IMR-90 (cell line): Measurements from ENCODE around the gene ANK3. TPM values are rescaled to one million over a fixed set of nuclear protein-coding genes. Genes with fewer than 3 reads are reported as not detected.

Source experiments
- ATAC-seq: fragments of 200-7000 bp; cut with Tn5 transposase; 2 replicates; pipeline ENCODE4 v1.9.1; 2020; ENCODE audit warnings: low read depth, mild to moderate bottlenecking, moderate library complexity
- BruUV-seq: library from RNA; stranded (reverse); fragments of 400-500 nt; replicated peaks from 2 replicates; lab custom pipeline; 2021; lab: Mats Ljungman, UMichigan
- CTCF ChIA-PET: fragments of 300-600 bp; formaldehyde crosslinking; extraction: SDS; loops from one replicate; lab custom pipeline; 2021; ENCODE audit warnings: antibody characterized with exemption; lab: Yijun Ruan, JAX
- POLR2A ChIA-PET: fragments of 300-600 bp; sonication (Branson Sonifier 250); formaldehyde crosslinking; loops from one replicate; lab custom pipeline; 2022; ENCODE audit warnings: antibody characterized with exemption; ENCODE audit not compliant: unreplicated experiment; lab: Charles Lee
- DNase-seq: peaks from one replicate; pipeline ENCODE4 v3.0.0; 2013
- H2AFZ ChIP-seq: replicated peaks from 2 replicates; pipeline ENCODE3; 2013; ENCODE audit warnings: low read length, mild to moderate bottlenecking; ENCODE audit not compliant: poor library complexity
- H2AK5ac ChIP-seq: 2 replicates; pipeline ENCODE4 v1.6.1; 2013; ENCODE audit warnings: low read depth, low read length, inconsistent platforms
- H2AK9ac ChIP-seq: replicated peaks from 2 replicates; pipeline ENCODE3; 2013; ENCODE audit warnings: mild to moderate bottlenecking, low read depth, low read length, moderate library complexity; ENCODE audit not compliant: poor library complexity
- H2BK120ac ChIP-seq: 2 replicates; pipeline ENCODE4 v1.6.1; 2013; ENCODE audit warnings: low read depth, low read length, inconsistent platforms
- H2BK15ac ChIP-seq: 3 replicates; pipeline ENCODE4 v1.6.1; 2013; ENCODE audit warnings: low read depth, low read length, inconsistent platforms
- H2BK20ac ChIP-seq: 2 replicates; pipeline ENCODE4 v1.6.1; 2013; ENCODE audit warnings: low read depth, mild to moderate bottlenecking, inconsistent platforms, low read length, moderate library complexity
- H2BK5ac ChIP-seq: 2 replicates; pipeline ENCODE4 v1.6.1; 2013; ENCODE audit warnings: mild to moderate bottlenecking, low read depth, low read length, inconsistent platforms; ENCODE audit not compliant: poor library complexity, severe bottlenecking
- H3K14ac ChIP-seq: replicated peaks from 2 replicates; pipeline ENCODE4 v1.6.1; 2013; ENCODE audit warnings: low read depth, low read length, inconsistent platforms
- H3K18ac ChIP-seq: 2 replicates; pipeline ENCODE4 v1.6.1; 2013; ENCODE audit warnings: low read depth, low read length, control low read depth
- H3K23ac ChIP-seq: 2 replicates; pipeline ENCODE4 v1.6.1; 2013; ENCODE audit warnings: low read depth, low read length, inconsistent platforms
- H3K27ac ChIP-seq: 2 replicates; pipeline ENCODE4 v1.5.1; 2013; ENCODE audit warnings: mild to moderate bottlenecking, control low read depth, low read length; ENCODE audit not compliant: insufficient read depth
- H3K27me3 ChIP-seq: 2 replicates; pipeline ENCODE4 v1.6.1; 2013; ENCODE audit warnings: low read length; ENCODE audit not compliant: control insufficient read depth, insufficient read depth
- H3K36me3 ChIP-seq: 2 replicates; pipeline ENCODE4 v1.6.1; 2013; ENCODE audit warnings: low read length, mixed read lengths; ENCODE audit not compliant: control insufficient read depth, insufficient read depth
- H3K4ac ChIP-seq: 2 replicates; pipeline ENCODE4 v1.6.1; 2013; ENCODE audit warnings: low read depth, low read length, inconsistent platforms
- H3K4me1 ChIP-seq: 2 replicates; pipeline ENCODE4 v1.6.1; 2013; ENCODE audit warnings: low read length, mixed read lengths; ENCODE audit not compliant: control insufficient read depth, insufficient read depth
- H3K4me2 ChIP-seq: 2 replicates; pipeline ENCODE4 v1.6.1; 2013; ENCODE audit warnings: low read depth, mild to moderate bottlenecking, control low read depth, low read length, moderate library complexity
- H3K4me3 ChIP-seq: 2 replicates; pipeline ENCODE4 v1.5.1; 2013; ENCODE audit warnings: low read depth, mild to moderate bottlenecking, control low read depth, low read length, moderate library complexity; ENCODE audit not compliant: insufficient read depth
- H3K56ac ChIP-seq: 2 replicates; pipeline ENCODE4 v1.6.1; 2013; ENCODE audit warnings: low read length, inconsistent platforms; ENCODE audit not compliant: insufficient read depth; ENCODE audit errors: extremely low read depth
- H3K79me1 ChIP-seq, 2 experiments: 2 replicates each; pipeline ENCODE4 v1.6.1; 2013; ENCODE audit warnings: low read length in 2 of 2, inconsistent platforms in 1 of 2, low read depth in 1 of 2
- H3K9ac ChIP-seq: 2 replicates; pipeline ENCODE4 v1.6.1; 2013; ENCODE audit warnings: low read depth, low read length, control low read depth
- H3K9me1 ChIP-seq: 2 replicates; pipeline ENCODE4 v1.6.1; 2013; ENCODE audit warnings: low read length, inconsistent platforms; ENCODE audit not compliant: insufficient read depth
- H3K9me3 ChIP-seq: 2 replicates; pipeline ENCODE4 v1.6.1; 2013; ENCODE audit warnings: low read length; ENCODE audit not compliant: control insufficient read depth, insufficient read depth
- H4K20me1 ChIP-seq: 2 replicates; pipeline ENCODE4 v1.6.1; 2013; ENCODE audit warnings: low read length, inconsistent platforms; ENCODE audit not compliant: insufficient read depth
- H4K5ac ChIP-seq: 2 replicates; pipeline ENCODE4 v1.6.1; 2013; ENCODE audit warnings: mild to moderate bottlenecking, low read depth, low read length, control low read depth
- H4K8ac ChIP-seq, 2 experiments: 2 replicates each; pipeline ENCODE4 v1.6.1; 2013; ENCODE audit warnings: low read depth in 2 of 2, low read length in 2 of 2, control low read depth in 1 of 2, inconsistent platforms in 1 of 2
- H4K91ac ChIP-seq: 2 replicates; pipeline ENCODE4 v1.6.1; 2013; ENCODE audit warnings: low read depth, low read length, inconsistent platforms; ENCODE audit not compliant: insufficient read depth
- BHLHE40 ChIP-seq: fragments of 150-350 bp; IDR thresholded peaks from 2 replicates; pipeline ENCODE4 v1.6.1; 2016; ENCODE audit warnings: mild to moderate bottlenecking, low read depth, low read length
- CEBPB ChIP-seq: IDR thresholded peaks from 2 replicates; pipeline ENCODE4 v1.6.1; 2012; ENCODE audit warnings: low read depth, low read length, improper control_type of control experiment
- CHD1 ChIP-seq: IDR thresholded peaks from 2 replicates; pipeline ENCODE4 v1.6.1; 2012; ENCODE audit warnings: low read depth, low read length, improper control_type of control experiment
- ELK1 ChIP-seq: fragments of 150-350 bp; IDR thresholded peaks from 2 replicates; pipeline ENCODE4 v1.6.1; 2016; ENCODE audit warnings: low read depth, mild to moderate bottlenecking, low read length, moderate library complexity, borderline replicate concordance
- FOS ChIP-seq: fragments of 150-350 bp; IDR thresholded peaks from 2 replicates; pipeline ENCODE4 v1.6.1; 2016; ENCODE audit warnings: low read depth, low read length
- MAFK ChIP-seq: IDR thresholded peaks from 2 replicates; pipeline ENCODE4 v1.6.1; 2012; ENCODE audit warnings: low read depth, low read length, improper control_type of control experiment
- MAZ ChIP-seq: IDR thresholded peaks from 2 replicates; pipeline ENCODE4 v1.6.1; 2012; ENCODE audit warnings: low read depth, mild to moderate bottlenecking, low read length, improper control_type of control experiment, moderate library complexity, borderline replicate concordance
- MXI1 ChIP-seq: IDR thresholded peaks from 2 replicates; pipeline ENCODE4 v1.6.1; 2012; ENCODE audit warnings: low read depth, mild to moderate bottlenecking, low read length, moderate library complexity, borderline replicate concordance
- NFE2L2 ChIP-seq: fragments of 150-350 bp; IDR thresholded peaks from 2 replicates; pipeline ENCODE4 v1.6.1; 2016; ENCODE audit warnings: low read depth, mild to moderate bottlenecking, low read length
- POLR2A ChIP-seq: IDR thresholded peaks from 2 replicates; pipeline ENCODE4 v1.6.1; 2012; ENCODE audit warnings: mild to moderate bottlenecking, low read depth, low read length
- RAD21 ChIP-seq: IDR thresholded peaks from 2 replicates; pipeline ENCODE4 v1.6.1; 2012; ENCODE audit warnings: low read length, improper control_type of control experiment
- RCOR1 ChIP-seq: IDR thresholded peaks from 2 replicates; pipeline ENCODE4 v1.6.1; 2012; ENCODE audit warnings: mild to moderate bottlenecking, low read length, improper control_type of control experiment; ENCODE audit not compliant: insufficient replicate concordance
- RFX5 ChIP-seq: IDR thresholded peaks from 2 replicates; pipeline ENCODE4 v1.8.0; 2012; ENCODE audit warnings: low read depth, mild to moderate bottlenecking, low read length, moderate library complexity
- SMC3 ChIP-seq: fragments of 150-350 bp; IDR thresholded peaks from 2 replicates; pipeline ENCODE4 v1.6.1; 2016; ENCODE audit warnings: low read depth, mild to moderate bottlenecking, antibody characterized with exemption, low read length, moderate library complexity
- USF2 ChIP-seq: fragments of 150-350 bp; IDR thresholded peaks from 2 replicates; pipeline ENCODE4 v1.6.1; 2017; ENCODE audit warnings: mild to moderate bottlenecking, antibody characterized with exemption, low read length, low read depth
- WGBS, 2 experiments: methylation state at CpG; one replicate each; pipeline versions ENCODE4 v1.1.5 to v1.1.7; 2013; ENCODE audit warnings: missing lambda C conversion rate in 2 of 2; ENCODE audit not compliant: insufficient read length in 1 of 2; ENCODE audit errors: extremely low coverage in 2 of 2; 5-methylcytosine and 5-hydroxymethylcytosine counted together
- dilution Hi-C: fragments of 300-500 bp; cut with HindIII; formaldehyde crosslinking; loops from one replicate; pipeline ENCODE4 v1.14.3; 2018; ENCODE audit warnings: low sequenced_read_pairs; ENCODE audit not compliant: unreplicated experiment
- in situ Hi-C: fragments of 300-500 bp; cut with MboI; formaldehyde crosslinking; loops from 3 replicates; pipeline ENCODE4 v1.14.3; 2019; ENCODE audit warnings: low sequenced_read_pairs, inconsistent platforms, mixed read lengths
- intact Hi-C: fragments of 100-400 bp; cut with micrococcal nuclease; formaldehyde crosslinking; loops from 2 replicates; pipeline ENCODE4 v1.10.0; 2022
- polyA plus RNA-seq, 3 experiments: library from polyadenylated mRNA; depleted of rRNA; stranded (reverse); fragments of >200 nt; gene quantifications; 2 replicates each; pipeline ENCODE4 v1.2.3, GENCODE V29; 2012; ENCODE audit warnings: low replicate concordance in 1 of 3
- total RNA-seq: library from RNA; depleted of rRNA; stranded (reverse); fragments of >200 nt; gene quantifications from 2 replicates; pipeline ENCODE4 v1.2.3, GENCODE V29; 2012
- TF ChIP-seq, protein P1 (sequence below): conservative IDR thresholded peaks from 2 replicates; pipeline ENCODE4 v1.5.1; 2012; ENCODE audit warnings: mild to moderate bottlenecking, low read depth, low read length, improper control_type of control experiment

The ANK3 gene
- total and polyA plus RNA-seq, 2 of the 4 experiments (the other 2 are of a cell fraction) = 0.63 to 1.8 TPM

DNA sequence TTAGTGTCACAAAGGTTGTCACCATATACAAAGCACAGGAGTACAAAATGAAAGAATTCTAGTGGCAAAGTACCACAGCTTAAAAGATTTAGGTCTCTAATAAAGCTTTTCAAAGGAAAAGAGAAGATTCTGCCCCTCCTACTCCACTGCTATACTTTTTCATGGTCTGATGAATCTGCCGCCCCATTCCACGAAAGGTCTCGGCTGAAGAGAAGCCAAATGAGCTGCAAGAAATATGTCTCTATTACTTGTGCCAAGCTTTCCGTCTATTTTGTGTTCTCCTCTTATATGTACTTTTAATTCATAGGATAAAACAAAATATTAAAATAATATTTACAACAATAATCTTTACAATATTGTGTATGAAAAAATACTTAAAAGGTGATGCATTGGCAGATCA lies 222.6 kb downstream of the ANK3 start:
- no peak overlapping the region for H3K56ac ChIP-seq
- no peak overlapping the region for H3K23ac ChIP-seq
- no CpG with 5 or more reads among the region's 4 CpGs for WGBS, 2 experiments
- H2AK5ac ChIP-seq = no peak overlapping the region
- H2BK20ac ChIP-seq = no peak overlapping the region
- peaks cover 4% of the 10 kb centered on the region; the same call in 1 of the 2 replicates for H3K4me1 ChIP-seq
- POLR2A ChIA-PET = no interaction called here
- no peak overlapping the region for H2AFZ ChIP-seq
- no peaks in the 10 kb centered on the region for H3K9me1 ChIP-seq
- no peak overlapping the region for H4K8ac ChIP-seq
- peak overlapping the region; percentile 88 for H3K4me2 ChIP-seq
- ATAC-seq (no peak), DNase-seq (no peak)
- no peaks in the 10 kb centered on the region for H4K20me1 ChIP-seq
- H3K36me3 ChIP-seq = no peaks in the 10 kb centered on the region
- no peak overlapping the region for H3K9ac ChIP-seq
- TF ChIP-seq SMC3 (no peak), FOS (no peak), USF2 (no peak), ELK1 (no peak), CHD1 (no peak), RCOR1 (no peak), RFX5 (no peak), MXI1 (no peak), POLR2A (no peak), MAFK (no peak), BHLHE40 (no peak), RAD21 (no peak), CEBPB (no peak), MAZ (no peak), NFE2L2 (no peak)
- TF ChIP-seq, protein P1, sequence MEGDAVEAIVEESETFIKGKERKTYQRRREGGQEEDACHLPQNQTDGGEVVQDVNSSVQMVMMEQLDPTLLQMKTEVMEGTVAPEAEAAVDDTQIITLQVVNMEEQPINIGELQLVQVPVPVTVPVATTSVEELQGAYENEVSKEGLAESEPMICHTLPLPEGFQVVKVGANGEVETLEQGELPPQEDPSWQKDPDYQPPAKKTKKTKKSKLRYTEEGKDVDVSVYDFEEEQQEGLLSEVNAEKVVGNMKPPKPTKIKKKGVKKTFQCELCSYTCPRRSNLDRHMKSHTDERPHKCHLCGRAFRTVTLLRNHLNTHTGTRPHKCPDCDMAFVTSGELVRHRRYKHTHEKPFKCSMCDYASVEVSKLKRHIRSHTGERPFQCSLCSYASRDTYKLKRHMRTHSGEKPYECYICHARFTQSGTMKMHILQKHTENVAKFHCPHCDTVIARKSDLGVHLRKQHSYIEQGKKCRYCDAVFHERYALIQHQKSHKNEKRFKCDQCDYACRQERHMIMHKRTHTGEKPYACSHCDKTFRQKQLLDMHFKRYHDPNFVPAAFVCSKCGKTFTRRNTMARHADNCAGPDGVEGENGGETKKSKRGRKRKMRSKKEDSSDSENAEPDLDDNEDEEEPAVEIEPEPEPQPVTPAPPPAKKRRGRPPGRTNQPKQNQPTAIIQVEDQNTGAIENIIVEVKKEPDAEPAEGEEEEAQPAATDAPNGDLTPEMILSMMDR = no peak
- dilution Hi-C loops = no loop called here
- no peak overlapping the region for H2BK5ac ChIP-seq
- no peak overlapping the region for H2AK9ac ChIP-seq
- H4K91ac ChIP-seq = no peak overlapping the region
- no peak overlapping the region for H3K27ac ChIP-seq
- no peak overlapping the region for H3K14ac ChIP-seq
- CTCF ChIA-PET = no interaction called here
- peaks cover 2% of the 10 kb centered on the region for H3K27me3 ChIP-seq
- no peak overlapping the region for H3K4ac ChIP-seq
- H2BK15ac ChIP-seq = no peak overlapping the region
- H3K9me3 ChIP-seq = no peaks in the 10 kb centered on the region
- H2BK120ac ChIP-seq = no peak overlapping the region
- BruUV-seq = no TSS peak
- intact Hi-C loops = no loop called here
- no peak overlapping the region for H4K5ac ChIP-seq
- H3K18ac ChIP-seq = no peak overlapping the region
- in situ Hi-C loops = no loop called here
- H3K4me3 ChIP-seq = peak overlapping the region; percentile 24; the same call in 1 of the 2 replicates
- H3K79me1 ChIP-seq = no peaks in the 10 kb centered on the region
